GM19438 (cell line): ENCODE measurements around the gene C12orf60.

Source experiments
- ATAC-seq: cut with Tn5 transposase; IDR thresholded peaks from one replicate; pipeline ENCODE4 v1.9.1; 2021; ENCODE audit warnings: low read depth; ENCODE audit not compliant: unreplicated experiment

C12orf60 gene

GRCh38 chr12:14833952-14834351, 30.5 kb downstream of the C12orf60 start:
- ATAC-seq = no peak

DNA sequence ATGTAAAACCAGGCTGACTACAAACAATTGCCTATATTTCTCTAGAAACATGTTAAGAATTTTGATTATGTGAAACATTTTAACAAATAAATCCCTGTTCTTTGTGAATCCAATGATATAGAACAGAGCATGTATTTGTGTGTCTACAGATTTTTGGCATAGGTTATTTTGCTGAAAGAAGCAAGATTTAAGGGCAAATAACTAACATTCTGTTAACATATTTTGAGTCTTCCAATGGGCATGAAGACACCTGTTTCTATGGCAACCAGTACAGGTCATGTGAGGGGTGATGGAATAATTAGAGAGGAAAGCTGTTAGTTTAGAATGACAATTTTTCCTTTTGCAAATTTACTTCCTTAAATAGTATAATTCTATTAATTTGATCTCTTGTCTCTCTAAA, 31.0 kb downstream of the C12orf60 start:
- no peak for ATAC-seq

DNA sequence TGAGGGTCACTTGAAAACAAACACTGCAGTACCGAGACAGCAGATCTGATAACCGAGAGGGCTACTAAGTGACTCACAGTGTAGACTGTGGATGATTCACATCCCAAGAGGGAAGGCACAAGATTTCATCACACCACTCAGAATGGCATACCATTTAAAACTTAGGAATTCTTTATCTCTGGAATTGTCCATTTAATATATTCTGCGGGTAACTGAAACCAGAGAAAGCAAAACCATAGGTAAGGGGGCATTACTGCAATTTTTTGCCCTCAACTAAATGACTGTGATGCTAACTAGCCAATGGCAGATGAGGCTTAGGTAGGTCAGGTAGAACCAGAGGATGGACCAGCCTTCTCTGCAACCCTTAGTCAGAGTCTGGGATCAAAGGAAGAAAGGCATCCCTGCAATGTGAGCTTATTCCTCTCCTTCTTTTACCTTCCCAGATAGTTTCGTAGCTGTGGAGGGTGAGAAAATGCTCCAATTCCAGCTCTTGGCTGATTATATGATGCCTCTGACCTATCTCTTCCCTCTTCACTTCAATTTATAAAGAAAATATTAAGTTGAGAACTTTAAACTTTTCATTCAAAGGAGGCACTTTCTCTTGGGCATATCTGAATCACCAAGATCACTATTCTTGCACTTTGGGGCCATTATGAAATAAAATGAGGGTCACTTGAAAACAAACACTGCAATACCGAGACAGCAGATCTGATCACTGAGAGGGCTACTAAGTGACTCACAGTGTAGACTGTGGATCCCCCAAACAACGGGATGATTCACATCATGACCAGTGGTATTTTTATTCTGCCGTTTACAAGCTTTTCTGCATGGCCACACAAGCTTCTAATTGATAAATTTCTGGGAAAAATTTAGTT, 33.1 kb downstream of the C12orf60 start:
- no peak for ATAC-seq

DNA sequence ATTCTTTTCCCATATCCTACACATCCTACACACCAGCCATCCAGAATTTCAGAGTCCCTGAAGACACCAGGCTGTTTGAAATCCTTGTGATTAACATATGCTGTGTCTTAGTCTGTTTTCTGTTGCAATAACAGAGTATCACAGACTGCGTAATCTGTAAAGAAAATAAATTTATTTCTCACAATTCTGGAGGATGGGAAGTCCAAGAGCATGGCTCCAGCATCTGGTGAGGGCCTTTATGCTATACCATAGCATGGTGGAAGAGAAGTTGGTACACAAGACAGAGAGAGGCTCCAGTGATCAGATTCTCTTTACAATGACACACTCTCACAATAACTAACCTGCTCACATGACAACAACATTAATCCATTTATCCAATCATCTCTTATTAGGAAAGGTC, 35.8 kb downstream of the C12orf60 start:
- ATAC-seq = no peak

GRCh38 chr12:14840616-14841015, 37.1 kb downstream of the C12orf60 start:
- ATAC-seq = no peak

GRCh38 chr12:14841761-14842160, 38.3 kb downstream of the C12orf60 start:
- no peak for ATAC-seq

DNA sequence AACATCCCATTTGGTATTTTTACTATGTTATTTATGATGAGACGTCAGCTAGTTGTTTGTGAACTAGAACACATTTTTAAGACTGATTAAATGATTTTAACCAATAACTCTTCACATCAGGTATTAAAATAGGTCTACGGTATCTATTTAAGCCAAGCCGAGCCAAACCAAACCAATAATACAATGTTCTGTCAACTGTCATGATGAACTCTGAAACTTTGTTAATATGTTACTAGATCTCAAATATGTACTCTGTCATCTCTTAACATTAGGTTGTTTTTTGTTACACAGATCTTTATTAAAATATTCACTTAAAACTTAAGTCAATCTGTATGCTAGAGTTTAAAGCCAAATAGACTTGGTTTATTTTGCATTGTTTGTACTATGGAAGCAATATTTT, 38.8 kb downstream of the C12orf60 start:
- no peak for ATAC-seq

GRCh38 chr12:14843425-14843887, 40.0 kb downstream of the C12orf60 start, which contains the start of gene ART4:
TSS of gene ART4 (minus strand) at chr12:14843526. CDS start at chr12:14843113, 413 bp downstream.
- ATAC-seq = no peak

DNA sequence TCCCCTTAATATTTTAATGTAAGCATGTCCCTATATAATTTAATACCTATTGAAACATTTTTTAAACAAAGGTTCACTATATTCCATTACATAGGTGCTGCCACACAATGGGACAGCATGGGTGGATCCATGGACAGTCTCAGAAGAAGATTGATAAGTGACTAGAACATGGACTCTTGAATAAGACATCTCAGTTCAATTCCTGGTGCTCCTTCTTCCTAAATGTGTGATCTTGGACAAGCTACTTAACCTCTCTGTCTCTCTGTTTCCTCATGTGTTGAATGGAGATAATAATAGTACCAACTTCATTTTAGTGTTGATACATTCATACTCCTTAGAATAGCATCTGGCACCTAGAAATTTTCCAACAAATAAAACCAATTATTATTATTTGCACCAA, 40.9 kb downstream of the C12orf60 start:
- no peak for ATAC-seq

DNA sequence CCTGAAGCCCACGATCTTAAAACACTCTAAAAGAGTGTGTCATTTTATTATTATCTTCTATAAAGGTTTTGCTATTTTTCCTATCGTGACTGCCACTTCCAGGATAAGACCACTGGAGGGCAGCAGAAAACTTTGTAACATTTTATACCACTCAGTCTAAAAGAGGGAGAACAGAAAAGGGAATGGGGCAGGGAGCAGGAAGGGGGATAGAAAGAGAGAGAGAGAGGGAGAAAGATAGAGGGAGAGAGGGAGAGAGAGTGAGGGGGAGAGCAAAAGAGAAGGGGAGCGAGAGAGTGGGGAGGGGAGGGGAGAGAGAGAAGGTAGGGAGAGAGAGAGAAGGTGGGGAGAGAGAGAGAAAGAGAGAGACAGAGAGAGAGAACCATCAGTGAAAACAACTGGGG, 41.9 kb downstream of the C12orf60 start:
- ATAC-seq = no peak

DNA sequence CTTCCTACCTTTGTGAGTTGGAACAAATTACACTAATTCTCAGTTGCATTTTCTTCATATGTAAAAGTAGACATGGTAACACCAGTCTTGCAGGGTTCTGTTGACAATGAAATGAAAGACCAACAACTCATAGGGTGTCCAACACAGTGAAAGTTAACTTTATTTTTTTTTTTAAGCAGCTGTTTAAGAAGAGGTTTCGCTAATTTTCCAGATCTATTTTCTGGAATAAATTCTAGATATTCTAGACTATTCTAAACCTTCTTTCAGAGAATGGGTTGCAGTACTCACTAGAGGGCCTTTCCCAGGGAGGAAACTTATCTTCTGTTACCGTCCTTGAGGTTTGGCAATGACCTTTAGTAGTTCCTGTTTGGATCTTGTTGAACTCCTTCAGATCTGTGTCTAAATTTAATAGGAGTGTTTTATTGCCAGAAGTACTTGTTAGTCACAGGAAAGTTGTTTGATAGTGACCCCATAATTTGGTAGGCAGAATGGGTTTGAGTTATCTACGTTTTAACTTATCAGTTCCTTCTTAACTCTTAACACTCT, 42.6 kb downstream of the C12orf60 start:
- no peak for ATAC-seq

DNA sequence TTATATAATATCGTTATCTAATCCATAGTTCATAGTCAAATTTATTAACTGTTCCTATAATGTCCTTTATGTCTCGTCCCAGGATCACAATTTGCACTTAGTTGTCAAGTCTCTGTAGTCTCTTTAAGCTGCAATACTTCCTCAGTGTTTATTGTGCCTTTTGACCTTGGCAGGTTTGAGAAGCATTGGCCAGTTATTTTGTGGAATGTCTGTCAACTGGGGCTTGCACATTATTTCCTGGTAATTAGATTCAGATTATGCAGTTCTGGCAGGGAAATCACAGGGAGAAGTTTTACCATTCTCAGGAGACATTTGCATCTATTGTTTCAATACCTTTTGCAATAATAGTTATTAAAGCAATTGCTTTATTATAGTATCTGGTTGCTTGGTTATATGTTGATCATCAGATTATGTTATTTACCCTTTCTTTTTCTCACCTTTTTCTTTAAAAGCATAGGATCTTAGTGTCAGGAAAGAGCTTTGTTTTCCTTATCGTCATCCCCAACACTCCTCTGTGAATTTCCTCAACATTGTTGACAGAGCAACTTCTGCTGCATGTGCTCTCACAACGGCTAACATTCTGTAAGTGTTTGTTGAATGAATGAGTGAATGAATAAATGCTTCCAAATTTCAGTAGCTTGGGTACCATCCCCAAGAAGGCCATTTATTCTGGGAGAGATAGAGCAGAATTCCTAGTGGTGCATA, 43.6 kb downstream of the C12orf60 start:
- ATAC-seq = no peak

- ATAC-seq = no peak
These were observed 46.2 kb downstream of the C12orf60 start for GRCh38 chr12:14849661-14850060.

- peak; percentile 61 for ATAC-seq
These were observed 47.6 kb downstream of the C12orf60 start for GRCh38 chr12:14850929-14851663.

DNA sequence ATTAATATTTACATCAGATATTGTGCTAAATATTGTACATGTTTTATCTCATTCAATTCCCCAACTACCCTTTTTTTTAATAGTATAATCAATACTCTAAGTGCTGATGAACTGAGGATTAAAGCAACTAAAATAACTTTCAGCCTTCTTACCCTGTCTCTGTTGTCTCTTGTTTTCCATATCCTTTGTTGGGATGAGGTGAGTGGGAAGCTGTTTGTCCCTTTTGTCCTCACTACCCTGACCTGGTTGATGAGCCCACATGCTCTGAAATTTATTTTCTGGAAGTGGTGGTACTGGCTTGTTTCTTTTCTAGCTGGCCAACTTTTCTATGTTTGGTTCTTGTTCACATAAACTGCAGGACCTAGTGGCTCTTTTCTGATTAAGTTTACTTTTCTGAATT, 49.4 kb downstream of the C12orf60 start:
- no peak for ATAC-seq

- no peak for ATAC-seq
These were observed 50.5 kb downstream of the C12orf60 start for GRCh38 chr12:14853961-14854360.

DNA sequence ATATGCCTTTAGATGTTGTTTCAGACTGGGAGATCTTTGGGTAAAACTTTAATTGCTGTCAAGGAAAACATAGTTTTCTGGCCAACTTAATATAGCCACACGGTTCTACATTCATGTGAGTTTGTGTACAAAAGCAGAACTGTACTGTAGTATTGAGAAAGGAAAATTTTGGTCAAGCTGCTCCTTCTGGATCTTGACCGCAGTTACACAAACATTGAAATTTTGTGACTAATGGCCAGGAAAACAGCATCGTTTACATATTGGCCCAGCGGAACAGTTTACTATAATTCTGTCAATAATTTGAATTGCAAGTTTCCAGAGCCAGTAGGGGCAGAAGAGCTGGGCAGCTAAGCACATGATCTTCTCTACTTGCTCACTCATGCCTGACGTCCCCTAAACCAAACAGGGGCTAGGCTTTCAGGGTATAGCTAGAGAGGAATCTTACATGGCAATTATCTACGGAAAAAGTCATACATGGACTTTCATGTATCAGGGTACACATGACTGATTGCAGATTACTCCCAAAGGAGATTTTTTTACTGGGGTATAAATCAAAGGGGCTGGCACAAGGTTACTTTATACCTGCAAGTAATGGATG, 51.2 kb downstream of the C12orf60 start:
- ATAC-seq = no peak

DNA sequence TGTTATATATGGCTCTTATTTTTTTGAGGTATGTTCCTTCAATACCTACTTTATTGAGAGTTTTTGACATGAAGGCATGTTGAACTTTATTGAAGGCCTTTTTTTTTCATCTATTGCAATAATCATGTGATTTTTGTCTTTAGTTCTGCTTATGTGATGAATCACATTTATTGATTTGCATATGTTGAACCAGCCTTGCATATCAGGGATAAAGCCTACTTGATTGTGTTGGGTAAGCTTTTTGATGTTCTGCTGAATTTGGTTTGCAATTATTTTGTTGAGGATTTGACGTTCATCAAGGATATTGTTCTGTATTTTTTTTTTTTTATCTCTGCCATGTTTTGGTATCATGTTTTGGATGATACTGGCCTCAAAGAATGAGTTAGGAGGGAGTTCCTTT, 55.0 kb downstream of the C12orf60 start:
- ATAC-seq = no peak

GRCh38 chr12:14860490-14860889, 57.0 kb downstream of the C12orf60 start:
- ATAC-seq = no peak

GRCh38 chr12:14868916-14869506, 65.5 kb downstream of the C12orf60 start:
- ATAC-seq = no peak
